ENCODE data around the gene ALDH3B2.
"Not testable (repeated sequence)": the region's sequence is repeated elsewhere in the genome, so short reads cannot be mapped to it uniquely, and the experiment has no call there.

ALDH3B2 gene

GRCh38 chr11:67682126-67683034 is 8.0 kb upstream of the ALDH3B2 start:
- not testable (repeated sequence) for DNase-seq

- DNase-seq, result no peak
Measured at GRCh38 chr11:67680696-67681470, 6.5 kb upstream of the ALDH3B2 start.

DNA sequence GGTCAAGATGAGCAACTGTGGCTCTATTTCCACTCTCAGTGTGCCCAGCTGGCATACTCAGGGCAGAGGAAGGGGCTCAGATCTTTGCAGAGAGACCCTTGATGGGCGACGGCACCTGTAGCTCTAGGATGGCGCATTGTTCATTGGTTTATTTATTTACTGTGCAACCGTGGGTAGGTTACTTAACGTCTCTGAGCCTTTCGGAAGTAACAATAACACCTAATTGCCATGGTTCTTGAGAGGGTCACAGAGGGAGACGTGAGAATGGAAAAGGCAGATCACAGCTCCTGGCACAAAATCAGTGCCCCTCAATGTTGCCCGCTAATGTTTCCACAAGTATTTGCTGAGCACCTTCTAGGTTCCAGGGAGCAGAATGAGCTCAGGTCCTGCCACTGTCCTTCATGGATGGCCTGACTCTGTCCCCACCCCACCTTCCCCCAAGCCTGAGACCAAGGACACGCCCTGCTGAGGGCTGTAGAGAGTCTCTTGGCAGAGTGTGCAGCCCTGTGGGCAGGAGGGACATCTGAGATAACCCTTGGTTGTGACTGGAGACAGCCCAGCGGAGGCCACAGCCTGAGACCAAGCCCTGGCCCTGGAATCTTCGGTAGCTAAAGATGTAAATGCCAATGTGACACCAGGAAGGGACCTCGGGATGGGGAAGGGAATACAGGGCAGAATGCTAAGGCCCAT is 780 bp upstream of the ALDH3B2 start:
- DNase-seq, result no peak

GRCh38 chr11:67673902-67674301 is 521 bp downstream of the ALDH3B2 start:
- DNase-seq, result no peak

GRCh38 chr11:67673358-67673757 is 1.1 kb downstream of the ALDH3B2 start:
- DNase-seq, result no peak

- no peak for DNase-seq
Measured at GRCh38 chr11:67671211-67671520, 3.3 kb downstream of the ALDH3B2 start.

DNA sequence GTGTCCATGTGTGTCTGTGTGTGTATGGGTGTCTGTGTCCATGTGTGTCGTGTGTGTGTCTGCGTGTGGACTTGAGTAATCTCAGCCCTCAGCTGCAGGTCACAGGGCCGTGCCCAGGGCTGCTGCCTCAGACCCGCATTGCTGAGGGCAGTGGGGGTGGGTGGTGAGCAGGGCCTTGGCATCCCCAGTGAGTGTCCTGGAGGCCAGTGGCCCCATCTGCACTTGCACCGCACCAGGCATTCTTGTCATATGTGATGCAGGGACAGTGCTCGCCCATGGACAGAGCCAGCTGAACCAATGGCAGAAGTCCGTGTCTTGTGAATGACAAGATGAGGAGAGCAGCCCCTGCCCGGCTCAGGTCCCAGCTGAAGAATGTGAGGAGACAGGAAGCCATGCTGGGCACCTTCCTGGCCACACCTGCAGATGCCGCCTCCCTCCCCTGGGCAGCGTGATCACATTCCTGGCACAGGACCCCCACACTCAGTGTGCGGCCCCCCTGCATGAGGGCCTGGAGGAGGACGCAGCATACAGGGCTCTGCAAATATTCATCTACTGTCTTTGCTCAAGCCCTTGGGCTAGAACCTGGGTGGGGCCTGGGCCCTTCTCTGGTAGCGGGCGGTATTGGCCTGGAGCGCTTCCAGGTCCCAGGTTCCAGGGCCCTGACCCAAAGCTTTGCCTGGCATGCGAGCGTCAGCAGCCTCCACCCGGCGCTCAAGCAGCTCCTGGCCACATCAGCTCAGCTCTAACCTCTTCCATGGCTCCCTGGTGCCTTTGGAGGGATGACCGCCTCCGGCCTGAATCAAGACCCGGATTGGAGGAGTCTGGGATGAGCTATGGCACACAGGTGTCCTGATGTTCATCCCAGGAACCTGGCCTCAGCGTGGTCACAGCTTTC is 3.9 kb downstream of the ALDH3B2 start:
- DNase-seq, result no peak

DNA sequence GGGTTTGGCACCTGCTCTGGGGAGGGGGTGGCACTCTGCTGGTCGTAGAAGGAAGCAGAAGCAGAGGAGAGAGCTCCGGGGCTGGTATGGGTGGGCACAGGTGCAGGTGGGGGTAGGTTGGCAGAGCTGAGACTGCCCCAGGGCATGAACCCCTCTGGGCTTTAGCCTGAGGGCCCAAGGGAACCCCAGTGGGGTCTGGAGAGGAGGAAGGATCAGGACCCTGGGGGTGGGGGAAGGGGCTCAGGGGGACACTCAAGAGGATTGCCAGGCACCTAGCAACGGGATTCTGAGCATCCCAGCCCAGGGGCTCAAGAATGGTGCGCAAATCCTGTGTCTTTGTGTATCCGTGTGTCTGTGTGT is 6.3 kb downstream of the ALDH3B2 start:
- no peak for DNase-seq

- DNase-seq, result no peak
Measured at GRCh38 chr11:67667490-67668191, 6.8 kb downstream of the ALDH3B2 start.

DNA sequence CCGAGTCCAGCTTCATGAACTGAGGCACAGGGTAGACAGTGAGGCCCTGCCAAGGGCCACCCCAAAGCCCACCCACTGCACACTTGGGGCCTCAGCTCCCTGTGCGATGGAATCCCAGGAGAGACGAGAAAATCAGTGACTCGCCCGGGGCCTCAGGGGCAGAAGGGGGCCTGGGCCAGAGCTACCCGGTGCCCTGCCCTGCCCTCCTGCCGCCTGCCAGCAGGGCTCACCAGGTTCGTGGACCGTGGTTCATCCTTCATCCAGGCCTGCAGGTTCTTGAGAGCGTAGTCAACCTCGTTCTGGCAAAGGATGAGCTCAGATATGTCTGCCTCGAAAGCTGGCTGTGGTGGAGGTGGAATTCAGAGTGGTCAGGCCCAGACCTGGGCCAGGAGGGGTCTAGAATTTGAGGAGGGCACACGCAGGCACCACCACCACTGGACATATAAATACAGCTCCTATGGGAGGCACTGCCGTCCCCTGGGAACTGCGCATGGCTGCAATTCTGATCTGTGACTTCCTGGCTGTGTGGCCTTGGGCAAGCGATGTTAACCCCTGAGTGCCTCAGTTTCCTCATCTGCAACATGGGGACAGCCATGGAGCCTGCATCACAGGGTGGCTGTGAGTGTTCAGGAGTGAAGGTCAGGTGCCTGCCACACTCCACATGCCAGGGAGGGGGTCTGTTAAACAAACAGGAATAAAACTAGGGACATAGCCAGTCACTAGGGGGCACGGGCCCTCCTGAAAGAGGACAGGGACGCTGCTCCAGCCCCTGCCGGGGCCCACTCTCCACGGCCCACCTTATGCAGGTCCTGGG is 7.5 kb downstream of the ALDH3B2 start:
- DNase-seq, result no peak

- DNase-seq, result no peak
Measured at GRCh38 chr11:67666303-67666645, 8.1 kb downstream of the ALDH3B2 start.

DNA sequence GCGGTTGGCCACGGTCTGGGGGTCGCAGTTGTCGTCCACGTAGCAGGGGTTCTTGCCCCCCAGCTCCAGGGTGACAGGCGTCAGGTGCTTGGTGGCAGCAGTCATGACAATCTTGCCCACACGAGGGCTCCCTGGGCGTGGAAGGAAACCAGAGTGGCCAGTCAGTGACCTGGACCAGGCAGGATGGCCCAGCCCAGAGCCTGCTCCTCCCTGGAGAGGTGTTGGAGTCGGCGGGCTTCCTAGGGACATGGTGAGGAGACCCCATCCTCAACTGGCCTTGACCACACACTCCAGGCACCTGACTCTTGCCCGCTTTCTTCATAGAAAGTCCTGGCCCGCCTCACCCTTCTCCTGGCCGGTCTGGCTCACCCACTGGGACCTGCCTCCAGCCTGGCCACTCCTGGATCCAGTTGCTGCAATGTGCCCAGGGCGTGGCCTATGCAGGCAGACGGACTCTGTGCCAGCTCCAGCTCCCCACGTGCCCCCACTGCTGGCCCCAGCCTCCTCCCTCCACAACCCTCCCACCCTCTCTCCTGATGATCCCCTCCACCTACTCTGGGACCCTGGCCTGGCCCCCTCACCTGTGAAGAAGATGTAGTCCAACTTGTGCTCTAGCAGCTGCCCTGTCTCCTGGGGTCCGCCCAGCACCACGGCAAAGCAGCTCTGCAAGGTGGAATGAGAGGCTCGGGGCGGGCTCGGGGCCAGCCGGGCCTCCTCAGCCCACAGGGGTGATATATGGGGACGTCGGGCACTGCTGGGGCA is 8.7 kb downstream of the ALDH3B2 start:
- DNase-seq, result no peak

GRCh38 chr11:67664696-67665540 is 9.5 kb downstream of the ALDH3B2 start:
- DNase-seq, result no peak

- DNase-seq, result no peak
Measured at GRCh38 chr11:67664213-67664585, 10.2 kb downstream of the ALDH3B2 start.

- no peak for DNase-seq
Measured at GRCh38 chr11:67663532-67664212, 10.8 kb downstream of the ALDH3B2 start.

DNA sequence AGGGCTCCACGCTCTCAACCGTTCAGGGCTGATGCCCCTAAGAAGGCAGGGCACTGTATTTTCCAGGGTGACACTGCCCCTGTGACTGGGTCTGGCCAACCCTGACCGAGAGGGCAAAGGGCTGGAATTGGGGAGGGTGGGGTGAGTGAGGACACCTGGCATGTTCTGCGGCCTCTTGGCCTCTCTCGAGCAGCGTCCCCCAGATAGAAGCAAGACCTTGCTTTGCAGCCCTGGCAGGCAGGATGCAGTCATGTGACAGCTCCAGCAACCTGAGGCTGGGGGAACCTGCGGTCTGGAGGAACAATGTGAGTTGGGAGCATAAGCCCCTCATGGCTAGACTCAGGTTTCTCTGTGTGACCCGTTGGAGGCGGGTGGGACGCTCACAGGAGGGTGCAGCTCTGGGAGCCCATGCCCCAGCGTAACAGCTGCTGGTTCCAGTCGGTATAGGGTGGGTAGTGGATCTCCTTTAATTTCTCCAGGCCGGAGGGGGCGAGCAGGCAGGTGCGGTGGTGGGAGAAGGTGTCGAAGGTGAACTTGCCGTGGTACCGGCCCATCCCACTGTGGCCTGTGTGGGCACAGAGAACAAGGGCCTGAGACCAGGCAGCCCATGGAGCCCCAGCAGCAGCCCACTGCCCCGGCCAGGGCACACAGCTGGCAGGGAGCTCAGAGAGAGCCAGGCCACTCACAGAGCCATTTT is 11.4 kb downstream of the ALDH3B2 start:
- no peak for DNase-seq

DNA sequence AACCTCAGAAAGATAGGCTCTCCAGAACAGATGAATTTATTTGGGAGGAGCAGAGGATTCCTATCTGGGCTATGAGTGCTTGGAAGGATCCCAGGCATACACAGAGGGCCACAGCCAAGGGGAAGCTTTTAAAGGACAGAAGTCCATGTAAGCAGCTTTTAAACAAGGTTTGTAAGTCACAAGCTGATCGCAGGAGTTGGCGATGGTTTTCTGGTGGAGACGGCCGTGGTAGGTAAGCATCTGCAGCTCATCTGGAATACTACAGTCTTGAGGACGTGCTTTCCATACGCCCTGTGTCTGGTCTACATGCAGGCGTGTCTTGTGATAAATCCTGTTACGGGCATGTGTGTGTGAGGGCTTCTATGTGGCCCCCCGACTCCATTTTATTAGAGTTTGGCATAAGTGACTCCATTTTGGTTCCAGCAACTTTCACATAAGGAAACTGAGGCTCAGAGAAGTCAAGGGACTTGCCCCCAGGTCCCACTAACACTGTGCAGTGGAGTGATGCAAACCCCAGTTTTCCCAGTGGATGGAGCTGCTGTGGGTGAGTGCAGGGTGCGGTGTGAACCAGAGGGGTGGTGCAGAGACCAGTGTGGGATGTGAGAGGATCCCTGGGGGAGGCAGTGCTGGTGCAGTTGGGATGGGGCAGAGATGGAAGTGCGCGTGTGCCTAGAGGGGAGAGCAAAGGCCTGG is 12.1 kb downstream of the ALDH3B2 start:
- DNase-seq, result no peak

GRCh38 chr11:67660752-67661151 is 13.7 kb downstream of the ALDH3B2 start:
- DNase-seq, result not testable (repeated sequence)

Measured in CD4-positive, alpha-beta T cell treated with Interleukin-12 subunit alpha and Interleukin-12 subunit beta, for 1 hour (primary cell).